ENCODE results near the gene SNPH.

GRCh38 chr20:1277529-1278322 lies 11.6 kb downstream of the SNPH start:
- TF ChIP-seq, protein P1, sequence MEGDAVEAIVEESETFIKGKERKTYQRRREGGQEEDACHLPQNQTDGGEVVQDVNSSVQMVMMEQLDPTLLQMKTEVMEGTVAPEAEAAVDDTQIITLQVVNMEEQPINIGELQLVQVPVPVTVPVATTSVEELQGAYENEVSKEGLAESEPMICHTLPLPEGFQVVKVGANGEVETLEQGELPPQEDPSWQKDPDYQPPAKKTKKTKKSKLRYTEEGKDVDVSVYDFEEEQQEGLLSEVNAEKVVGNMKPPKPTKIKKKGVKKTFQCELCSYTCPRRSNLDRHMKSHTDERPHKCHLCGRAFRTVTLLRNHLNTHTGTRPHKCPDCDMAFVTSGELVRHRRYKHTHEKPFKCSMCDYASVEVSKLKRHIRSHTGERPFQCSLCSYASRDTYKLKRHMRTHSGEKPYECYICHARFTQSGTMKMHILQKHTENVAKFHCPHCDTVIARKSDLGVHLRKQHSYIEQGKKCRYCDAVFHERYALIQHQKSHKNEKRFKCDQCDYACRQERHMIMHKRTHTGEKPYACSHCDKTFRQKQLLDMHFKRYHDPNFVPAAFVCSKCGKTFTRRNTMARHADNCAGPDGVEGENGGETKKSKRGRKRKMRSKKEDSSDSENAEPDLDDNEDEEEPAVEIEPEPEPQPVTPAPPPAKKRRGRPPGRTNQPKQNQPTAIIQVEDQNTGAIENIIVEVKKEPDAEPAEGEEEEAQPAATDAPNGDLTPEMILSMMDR (IDR thresholded peaks at IDR 0.05) = no peak
- no peak for TF ChIP-seq ZFX (IDR thresholded peaks at IDR 0.05; ENCODE audit: borderline replicate concordance)
